Measurements from ENCODE around the gene CHTF18.
"Not testable (repeated sequence)": the region's sequence is repeated elsewhere in the genome, so short reads cannot be mapped to it uniquely, and the experiment has no call there.

The CHTF18 gene

DNA sequence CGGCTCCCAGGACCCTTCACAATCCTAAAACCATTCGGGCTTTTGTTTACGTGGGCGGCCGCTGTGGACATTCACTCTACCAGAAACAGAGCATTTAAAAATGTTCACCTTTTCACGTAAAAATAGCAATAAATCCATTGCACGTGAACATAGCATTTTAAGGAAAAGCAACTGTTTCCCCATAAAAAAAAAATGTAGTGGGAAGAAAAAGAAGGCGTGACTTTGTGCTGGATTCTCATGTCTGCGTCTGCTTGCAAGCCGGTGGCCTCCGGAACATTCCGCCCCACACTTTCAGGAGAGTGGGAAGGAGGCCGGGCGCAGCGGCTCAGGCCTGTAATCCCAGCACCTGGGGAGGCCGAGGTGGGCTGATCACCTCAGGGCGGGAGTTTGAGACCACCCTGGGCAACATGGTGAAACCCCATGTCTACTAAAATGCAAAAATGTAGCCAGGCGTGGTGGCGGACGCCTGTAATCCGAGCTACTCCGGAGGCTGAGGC is 25.5 kb downstream of the CHTF18 start:
- no peak for DNase-seq

DNA sequence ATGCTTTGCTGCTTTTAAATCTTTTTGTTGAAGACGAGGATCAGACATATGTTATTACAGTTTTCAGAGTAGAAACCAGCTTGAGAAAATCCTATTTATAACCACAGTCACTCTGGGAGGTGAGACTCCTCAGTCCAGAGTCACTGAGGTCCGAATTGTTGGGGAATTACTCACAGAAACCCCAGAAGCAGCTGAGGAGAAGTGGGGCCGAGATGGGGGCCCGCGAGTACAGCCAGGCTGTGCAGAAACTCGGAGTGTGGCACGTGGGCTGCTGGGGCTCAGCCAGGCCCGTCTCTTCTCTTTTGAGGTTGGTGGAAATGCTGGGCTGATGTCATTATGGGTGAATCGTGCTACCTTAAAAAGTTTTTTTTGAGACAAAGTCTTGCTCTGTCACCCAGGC is 26.6 kb downstream of the CHTF18 start:
- DNase-seq: no peak

DNA sequence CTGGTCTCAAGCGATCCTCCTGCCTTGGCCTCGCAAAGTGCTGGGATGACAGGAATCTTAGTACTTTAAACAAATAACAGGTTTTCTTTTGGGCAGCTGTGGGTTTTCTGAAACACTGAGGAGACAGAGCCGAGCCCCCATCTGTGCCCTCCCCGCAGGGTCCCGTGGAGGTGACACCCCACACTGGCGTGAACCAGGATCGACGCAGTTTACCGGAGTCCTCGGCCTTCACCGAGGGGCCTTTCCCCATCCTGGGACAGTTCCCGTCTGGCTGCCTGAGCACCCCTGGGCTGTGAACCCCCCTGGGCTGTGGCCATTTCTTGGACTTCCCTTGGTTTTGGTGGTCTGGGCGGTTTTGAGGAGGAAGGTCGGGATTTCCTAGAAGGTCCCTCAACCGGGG is 27.4 kb downstream of the CHTF18 start:
- no peak for DNase-seq

DNA sequence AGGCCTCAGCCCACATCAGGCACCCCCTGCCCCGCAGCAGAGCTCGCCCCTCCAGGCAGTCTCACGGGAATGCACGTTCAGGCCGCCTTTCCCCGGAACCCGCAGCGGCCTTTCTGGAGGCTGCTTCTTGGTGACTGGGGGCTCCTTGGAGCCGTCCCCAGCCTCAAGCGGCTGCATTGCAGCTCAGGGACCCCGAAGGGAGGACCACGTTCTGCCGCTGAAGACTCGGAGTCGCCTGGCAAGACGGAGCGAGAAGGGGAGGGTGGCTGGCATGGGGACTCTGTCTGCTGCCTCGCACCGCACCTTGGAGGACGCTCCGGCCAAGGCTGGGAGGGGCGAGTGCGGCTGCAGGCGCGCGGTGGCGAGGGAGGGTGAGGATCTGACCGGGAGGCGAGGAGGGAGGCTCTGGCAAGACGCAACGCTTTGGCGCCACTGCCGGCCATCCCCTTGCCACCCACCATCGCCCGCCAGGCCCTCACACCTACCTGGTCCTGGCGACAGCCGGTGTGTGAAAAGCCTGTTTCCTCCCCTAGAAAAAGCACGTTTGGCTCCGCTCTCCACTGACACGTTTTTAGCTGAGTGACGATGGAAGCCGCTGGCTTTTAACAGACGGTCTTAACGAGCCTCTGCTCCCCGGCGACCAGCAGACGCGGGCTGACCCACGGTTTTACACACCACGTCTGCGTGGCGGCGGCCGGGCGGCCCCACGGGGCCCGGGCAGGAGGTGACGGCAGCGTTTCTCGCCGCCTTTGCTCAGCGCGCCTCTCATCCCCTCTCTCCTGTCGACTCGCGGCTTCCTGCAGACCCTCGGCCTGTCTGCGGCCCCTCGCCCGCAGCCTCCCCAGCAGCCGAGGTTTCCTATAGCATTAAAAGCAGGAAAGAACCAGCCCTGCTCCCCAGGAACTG is 28.8 kb downstream of the CHTF18 start:
- DNase-seq: no peak

DNA sequence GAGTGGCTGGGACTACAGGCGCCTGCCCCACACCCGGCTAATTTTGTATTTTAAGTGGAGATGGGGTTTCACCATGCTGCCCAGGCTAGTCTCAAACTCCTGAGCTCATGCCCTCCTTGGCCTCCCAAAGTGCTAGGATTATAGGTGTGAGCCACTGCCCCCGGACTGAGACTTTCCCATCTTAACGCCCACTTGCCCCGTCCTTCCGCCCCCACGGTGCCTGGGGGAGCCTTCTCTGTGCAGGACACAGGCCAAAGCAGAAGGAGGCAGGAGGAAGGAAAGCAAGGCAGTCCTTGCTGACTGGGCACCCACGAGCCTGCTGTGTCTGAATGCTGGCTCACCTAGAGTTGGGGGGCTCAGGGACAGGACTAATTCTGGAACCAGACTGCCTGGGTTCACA is 29.7 kb downstream of the CHTF18 start:
- no peak for DNase-seq

DNA sequence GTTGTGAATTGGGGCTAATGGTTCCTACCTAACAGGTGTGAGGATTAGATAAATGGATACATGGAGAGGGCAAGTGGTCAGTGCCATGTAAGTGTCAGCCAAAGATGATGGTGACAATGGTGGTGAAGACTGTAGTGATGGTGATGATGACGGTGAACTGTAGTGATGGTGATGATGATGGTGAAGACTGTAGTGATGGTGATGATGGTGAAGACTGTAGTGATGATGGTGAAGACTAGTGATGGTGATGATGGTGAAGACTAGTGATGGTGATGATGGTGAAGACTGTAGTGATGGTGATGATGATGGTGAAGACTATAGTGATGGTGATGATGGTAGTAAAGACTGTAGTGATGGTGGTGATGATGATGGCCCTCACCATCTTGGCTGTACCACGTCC is 30.2 kb downstream of the CHTF18 start:
- no peak for DNase-seq

DNA sequence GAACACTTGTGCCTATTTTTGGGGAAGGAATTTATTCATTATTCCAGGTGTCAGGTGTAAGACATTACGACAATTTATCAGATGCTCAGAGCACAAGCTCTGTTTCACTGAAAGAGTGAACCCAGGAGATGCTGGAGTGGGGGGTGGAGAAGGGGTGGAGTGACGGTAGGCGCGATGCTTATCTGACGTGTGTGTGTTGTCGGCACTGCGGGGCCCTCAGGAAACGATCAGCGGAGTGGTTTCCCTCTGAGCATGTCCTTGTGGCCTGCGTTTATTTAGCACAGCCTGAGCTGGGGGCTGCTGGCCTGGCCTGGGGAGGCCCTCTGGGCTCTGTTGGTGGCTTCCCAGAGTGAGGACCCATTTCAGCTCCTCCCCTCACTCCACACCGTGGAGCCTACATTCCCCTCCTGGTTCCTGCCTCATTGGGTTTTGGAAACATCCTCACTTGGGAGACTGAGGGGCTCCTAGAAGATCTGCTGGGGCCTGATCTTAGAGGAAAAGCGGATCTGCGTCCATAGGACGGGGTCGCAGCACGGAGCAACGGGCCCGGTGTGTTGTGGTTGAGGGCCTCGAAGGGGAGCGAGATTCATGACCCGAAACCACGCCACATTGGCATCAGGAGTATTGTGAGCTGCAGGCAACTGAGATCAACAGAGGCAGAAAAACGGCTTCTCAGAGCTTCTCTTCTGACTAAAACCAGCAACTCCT is 31.1 kb downstream of the CHTF18 start:
- DNase-seq: peak; percentile 4

DNA sequence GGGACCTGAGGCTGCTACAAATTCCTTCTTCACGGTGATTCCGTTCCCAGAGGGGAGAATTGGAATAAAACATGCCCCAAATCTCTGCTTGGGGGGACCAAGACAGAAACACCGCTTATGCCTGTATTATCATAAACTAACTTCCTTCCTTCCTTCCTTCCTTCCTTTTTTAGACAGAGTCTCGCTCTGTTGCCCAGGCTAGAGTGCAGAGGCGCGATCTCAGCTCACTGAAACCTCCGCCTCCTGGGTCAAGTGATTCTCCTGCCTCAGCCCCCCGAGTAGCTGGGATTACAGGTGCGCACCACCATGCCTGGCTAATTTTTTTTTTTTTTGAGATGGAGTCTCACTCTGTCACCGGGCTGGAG is 31.6 kb downstream of the CHTF18 start:
- not testable (repeated sequence) for DNase-seq

DNA sequence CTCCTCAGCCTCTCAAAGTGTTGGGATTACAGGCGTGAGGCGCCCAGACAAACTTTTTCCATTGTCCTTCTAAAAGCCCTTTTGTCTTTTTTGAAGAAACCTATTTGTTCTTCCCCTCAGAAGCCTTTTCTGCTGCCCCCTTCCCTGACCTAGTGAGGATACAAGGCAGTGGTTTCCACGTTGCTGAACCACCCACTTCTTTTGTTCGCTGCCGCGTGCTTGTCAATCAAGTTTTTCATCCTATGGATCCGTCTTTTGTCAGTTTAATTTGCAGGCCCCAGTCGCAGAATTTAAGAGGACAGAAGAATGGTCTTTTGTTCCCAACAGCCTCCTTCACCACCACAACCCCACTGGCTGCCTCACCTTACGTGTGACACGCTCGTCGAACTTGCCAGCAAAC is 32.3 kb downstream of the CHTF18 start:
- DNase-seq: no peak

DNA sequence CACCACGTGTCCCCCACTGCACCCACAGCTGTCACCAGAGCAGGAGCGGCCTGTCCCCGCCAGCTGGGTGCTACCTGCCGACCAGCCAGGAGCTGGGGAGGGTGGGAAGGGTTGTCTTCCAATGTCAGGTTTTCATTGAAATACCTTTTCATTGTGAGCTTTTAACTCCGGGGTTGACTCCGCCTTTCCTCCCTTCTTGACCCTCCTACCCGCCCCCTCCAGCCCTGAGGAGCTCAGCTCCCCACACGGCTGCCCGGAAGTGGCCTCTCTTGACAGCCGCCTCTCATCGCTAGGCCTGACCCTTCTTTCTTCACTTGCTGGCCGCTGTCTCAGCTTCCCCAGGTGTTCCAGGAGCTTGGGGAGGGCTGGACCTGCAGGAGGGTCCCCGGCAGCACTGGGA is 33.3 kb downstream of the CHTF18 start:
- DNase-seq: no peak

DNA sequence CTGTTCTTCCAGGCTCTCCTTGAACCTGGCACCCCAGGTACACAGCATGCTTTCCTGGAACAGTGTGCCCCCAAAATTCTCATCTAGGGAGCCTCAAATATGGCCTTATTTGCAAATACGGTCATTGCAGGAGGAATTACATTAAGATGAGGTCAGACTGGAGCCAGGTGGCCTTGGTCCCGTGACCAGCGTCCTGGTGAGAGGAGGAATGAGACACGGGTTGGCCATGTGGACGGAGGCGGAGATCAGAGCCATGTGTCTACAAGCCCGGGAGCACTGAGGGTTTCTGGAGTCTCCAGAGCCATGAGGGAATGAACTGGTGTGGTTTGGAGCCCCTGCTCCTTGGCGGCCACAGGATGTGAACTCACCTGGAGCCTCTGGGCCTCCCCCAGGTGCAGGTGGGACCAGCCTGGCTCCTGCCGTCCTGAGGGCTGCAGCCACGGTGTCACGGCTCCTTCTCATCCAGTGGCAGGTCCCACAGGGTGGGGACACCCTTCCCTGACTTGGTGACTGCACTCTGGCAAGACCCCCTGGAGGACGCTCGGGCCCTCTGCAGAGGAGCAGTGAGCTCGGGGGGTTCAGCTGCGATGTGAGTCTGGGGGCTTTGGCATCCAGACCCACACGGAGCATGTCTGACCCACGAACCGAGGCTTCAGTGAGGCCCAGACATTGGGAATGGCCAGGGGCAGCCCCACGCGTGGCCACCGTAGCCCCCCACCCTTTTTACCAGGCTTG is 33.9 kb downstream of the CHTF18 start:
- no peak for DNase-seq

DNA sequence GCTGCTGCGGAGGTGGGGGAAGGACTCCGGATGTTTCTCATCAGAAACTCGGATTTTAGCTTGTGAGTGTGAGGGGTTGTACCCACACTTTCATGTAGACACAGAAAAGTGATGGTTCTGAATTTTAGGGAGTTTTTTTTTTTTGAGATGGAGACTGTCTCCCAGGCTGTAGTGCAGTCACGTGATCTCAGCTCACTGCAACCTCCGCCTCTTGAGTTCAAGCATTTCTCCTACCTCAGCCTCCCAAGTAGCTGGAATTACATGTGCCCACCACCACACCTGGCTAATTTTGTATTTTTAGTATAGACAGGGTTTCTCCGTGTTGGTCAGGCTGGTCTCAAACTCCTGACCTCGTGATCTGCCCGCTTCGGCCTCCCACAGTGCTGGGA is 34.5 kb downstream of the CHTF18 start:
- no peak for DNase-seq

DNA sequence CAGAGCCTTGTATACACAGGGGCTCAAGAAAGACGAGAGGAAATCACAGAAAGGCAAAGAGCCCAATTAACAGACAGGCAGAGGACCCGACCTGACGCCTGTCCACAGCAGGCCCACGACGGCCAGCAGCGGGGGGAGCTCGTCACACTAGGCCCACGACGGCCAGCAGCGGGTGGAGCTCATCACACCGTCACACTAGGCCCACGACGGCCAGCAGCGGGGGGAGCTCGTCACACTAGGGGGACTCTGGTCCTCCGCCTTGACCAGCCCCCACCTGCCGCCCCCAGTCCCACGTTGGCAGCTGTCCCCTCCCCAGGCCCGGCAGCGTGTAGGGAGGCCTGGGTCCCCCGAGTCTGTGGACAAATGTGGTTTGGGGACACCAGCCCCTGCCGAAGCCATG is 35.8 kb downstream of the CHTF18 start:
- DNase-seq: no peak

DNA sequence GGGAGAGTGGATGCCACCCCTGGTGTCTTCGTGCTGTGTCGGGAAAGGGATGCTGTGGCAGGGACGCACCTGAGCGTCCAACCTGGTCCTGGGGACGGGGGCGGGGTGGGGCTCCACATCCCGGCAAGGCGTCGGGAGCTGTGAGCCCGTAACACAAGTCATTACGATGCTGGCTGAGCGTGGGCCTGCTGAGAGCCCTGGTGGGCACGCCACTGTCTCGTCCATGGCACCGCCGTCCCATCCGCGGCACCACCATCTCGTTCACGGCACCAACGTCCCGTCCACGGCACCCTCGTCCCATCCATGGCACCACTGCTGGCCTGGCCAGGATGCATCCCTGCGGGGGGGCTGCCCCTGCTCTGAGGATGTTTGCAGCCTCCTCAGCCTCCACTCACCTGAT is 36.2 kb downstream of the CHTF18 start:
- no peak for DNase-seq

DNA sequence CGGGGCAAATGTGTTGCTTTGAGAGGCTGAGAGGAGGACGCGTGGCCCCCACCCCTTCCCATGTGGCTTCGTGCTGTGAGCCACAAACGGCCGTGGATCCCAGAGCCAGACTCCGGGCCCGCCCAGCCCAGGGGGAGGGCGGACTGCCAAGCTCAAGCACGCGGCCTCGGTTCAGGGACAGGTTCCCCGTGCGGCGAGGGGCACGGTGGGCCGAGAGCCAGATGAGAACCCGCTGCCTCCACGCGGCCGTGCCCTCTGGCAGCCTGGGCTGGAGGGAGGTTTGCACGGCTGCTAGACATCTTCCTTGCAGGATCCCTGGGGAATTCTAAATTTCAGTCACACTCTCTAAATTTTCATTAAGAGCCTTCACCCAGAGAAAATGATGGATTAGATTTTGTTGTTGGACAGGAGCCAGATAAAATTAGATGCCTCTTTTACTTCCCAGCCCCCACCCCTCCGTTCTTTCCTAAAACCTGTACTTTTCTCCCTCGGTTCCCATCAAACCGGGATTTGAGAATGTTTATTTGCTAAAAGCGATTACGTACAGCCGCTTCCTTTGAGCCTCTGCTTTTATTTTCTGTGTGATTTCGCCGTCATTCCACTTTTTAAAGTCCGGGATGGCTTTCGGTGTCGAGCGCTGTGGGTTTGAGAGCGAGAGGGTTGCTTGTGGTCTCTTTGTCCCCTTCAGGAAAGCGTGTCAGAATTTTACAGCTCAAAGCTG is 37.1 kb downstream of the CHTF18 start:
- DNase-seq: no peak

DNA sequence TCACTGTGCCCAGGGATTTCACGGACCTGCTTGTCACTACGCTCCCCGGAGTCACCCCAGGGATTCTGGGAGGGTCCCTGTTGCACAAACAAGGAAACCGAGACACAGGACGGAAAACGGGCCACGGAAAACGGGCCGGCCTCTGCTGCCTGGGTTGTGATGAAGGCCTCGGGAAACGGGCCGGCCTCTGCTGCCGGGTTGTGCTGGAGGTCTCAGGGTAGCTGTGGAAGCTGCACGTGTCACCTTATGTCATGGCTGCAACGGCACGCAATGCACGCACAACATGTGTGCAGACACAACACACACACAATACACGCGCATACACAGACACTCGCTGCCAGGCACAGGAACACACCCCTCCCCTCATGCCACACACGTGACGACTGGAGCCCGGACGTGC is 39.1 kb downstream of the CHTF18 start:
- DNase-seq: no peak

DNA sequence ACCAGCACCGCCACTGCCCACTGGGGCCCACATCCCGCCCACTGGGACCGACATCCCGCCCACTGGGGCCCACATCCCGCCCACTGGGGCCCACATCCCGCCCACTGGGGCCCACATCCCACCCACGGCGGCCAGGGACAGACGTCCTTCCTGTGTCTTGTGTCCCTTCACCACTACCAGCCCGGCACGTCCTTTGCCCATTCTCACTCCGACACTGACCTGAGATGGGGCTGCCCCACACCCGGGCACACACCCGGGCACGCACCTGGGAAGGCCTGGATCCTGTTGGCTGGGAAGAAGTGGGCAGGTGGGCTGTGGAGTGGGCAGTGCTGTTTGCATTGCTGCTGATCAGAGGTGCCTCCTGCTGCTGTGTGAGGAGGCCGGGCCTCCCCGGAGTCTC is 40.5 kb downstream of the CHTF18 start:
- DNase-seq: no peak

DNA sequence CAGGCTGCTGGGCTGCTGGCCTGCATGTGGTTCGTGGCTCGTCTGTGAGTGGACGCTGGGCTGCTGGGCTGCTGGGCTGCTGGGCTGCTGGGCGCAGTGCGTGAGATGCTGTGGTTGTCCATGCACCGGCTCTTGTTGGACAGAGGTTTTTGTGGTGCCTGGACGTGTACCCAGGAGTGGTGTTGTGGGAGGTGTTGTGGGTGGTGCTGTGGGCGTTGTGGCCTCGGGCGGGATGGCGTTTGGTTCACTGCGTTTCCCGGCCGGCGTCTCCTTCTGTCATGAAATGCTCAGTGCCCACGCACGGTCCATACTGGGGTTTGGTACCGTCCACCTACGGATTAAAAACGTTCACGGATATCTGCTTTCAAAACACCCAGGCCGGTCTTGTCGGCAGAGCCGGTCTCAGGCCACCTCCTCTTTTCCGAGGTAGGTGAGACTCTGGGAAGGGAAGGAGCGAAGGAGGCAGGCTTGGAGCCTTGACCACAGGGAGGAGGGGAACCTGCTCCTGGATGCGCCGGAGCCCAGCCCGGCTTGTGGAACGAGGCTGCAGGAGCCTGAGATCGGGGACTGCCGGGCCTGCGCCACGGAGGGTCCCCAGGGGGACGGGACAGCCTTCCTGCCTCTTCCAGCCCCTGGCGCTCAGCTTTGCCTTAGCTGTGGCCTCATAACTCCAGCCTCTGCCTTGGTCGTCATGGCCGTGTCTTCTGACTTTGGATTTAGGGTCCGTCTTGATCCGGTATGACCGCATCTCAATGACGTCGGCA is 41.9 kb downstream of the CHTF18 start:
- DNase-seq: no peak

DNA sequence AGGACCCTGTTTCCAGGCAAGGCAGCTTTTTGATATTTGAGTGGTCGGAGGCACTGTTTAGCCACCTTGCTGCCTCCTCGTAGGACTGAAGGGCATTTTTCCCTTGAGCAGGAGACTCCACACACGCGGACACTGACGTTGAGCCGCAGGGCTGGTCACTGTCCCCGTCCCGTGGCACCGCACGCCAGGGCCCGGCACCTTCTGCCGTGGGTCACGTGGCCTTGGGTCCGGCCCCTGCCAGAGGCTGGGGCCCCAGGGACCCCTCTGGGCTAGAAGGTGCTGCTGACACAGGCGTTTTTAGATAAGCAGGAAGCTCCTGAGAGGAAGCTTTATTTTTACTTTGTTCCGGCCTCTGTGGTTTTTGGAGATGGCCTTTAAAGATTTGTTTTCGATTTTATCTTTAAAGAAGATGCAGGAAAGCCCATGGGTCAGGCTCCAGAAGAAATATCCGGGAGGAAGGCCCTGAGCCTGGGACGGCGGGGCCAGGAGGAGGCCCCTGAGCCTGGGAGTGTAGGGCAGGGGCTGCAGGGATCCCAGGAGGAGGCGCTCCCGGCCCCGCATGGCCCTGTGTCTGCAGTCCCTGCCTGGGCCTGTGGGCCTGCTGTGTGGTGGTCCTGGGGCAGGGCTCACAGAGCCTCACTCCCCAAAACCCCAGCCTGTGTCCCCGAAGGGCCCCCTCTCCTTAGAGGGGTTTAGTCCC is 42.6 kb downstream of the CHTF18 start:
- no peak for DNase-seq

DNA sequence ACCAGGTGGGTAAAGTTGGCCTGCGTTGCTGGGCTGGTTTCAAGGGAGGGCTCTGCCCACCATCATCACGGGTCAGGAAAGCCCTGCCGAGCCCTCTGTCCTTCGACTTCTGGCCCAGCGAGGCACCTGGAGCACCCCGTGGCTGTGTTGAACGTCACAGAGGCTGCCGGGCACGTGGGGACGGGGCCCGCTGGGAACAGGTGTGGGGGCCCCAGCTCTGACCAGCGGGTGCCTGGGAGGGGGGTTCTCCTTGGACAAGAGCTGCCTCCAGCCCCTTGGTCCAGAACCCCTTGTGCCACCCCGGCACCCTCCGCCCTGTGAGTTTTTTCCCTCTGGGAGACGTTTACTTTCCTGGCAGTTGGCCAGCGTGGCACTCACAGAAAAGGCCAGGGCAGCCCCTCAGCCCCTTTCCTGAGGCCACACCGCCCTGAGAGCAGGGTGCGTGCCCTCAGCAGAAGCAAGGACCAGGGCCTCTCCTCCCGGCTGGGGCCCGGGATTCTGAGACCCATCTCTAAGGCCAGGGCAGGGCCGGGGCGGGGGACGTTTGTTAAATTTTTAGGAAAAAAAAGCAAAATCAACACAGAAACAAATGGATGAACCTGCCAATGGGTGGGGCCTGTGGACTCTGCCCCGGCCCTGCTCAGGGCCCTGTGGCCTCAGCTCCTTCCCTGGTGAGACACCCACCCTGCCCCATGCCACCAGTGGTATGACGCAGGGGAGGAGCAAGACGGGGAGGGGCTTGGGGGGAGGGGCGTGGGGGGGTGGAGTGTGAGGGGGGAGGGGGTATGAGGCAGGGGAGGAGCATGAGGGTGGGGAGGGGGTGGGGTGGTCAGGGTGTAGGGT is 43.4 kb downstream of the CHTF18 start:
- DNase-seq: no peak
